GM18870 (cell line): ENCODE measurements around the gene BDKRB1.

Experiments used
- ATAC-seq: cut with Tn5 transposase; IDR thresholded peaks from one replicate; pipeline ENCODE4 v1.9.1; 2021; ENCODE audit warnings: moderate library complexity; ENCODE audit not compliant: unreplicated experiment

The BDKRB1 gene

GRCh38 chr14:96260341-96260821 is 4.4 kb downstream of the BDKRB1 start:
- no peak for ATAC-seq

- no peak for ATAC-seq
Measured at GRCh38 chr14:96261053-96261452, 5.0 kb downstream of the BDKRB1 start.

- ATAC-seq: no peak
Measured at GRCh38 chr14:96261772-96262655, 6.0 kb downstream of the BDKRB1 start.

GRCh38 chr14:96263347-96264199 is 7.6 kb downstream of the BDKRB1 start:
- no peak for ATAC-seq

- no peak for ATAC-seq
Measured at GRCh38 chr14:96264200-96264553, 8.2 kb downstream of the BDKRB1 start.

GRCh38 chr14:96264853-96265252 is 8.8 kb downstream of the BDKRB1 start:
- no peak for ATAC-seq

- ATAC-seq: no peak
Measured at GRCh38 chr14:96265383-96266095, 9.5 kb downstream of the BDKRB1 start.

- ATAC-seq: no peak
Measured at GRCh38 chr14:96267336-96267735, 11.3 kb downstream of the BDKRB1 start.

- no peak for ATAC-seq
Measured at GRCh38 chr14:96267916-96268315, 11.9 kb downstream of the BDKRB1 start.

GRCh38 chr14:96268431-96269358 is 12.7 kb downstream of the BDKRB1 start:
- no peak for ATAC-seq

GRCh38 chr14:96269359-96269710 is 13.3 kb downstream of the BDKRB1 start:
- ATAC-seq: no peak

- ATAC-seq: no peak
Measured at GRCh38 chr14:96270565-96271420, 14.8 kb downstream of the BDKRB1 start.

- no peak for ATAC-seq
Measured at GRCh38 chr14:96271421-96271762, 15.4 kb downstream of the BDKRB1 start.

- no peak for ATAC-seq
Measured at GRCh38 chr14:96272777-96273473, 16.9 kb downstream of the BDKRB1 start.

GRCh38 chr14:96273629-96274028 is 17.6 kb downstream of the BDKRB1 start:
- ATAC-seq: no peak

GRCh38 chr14:96274122-96274521 is 18.1 kb downstream of the BDKRB1 start:
- no peak for ATAC-seq

GRCh38 chr14:96274543-96274942 is 18.5 kb downstream of the BDKRB1 start:
- ATAC-seq: no peak

- ATAC-seq: no peak
Measured at GRCh38 chr14:96275177-96276112, 19.4 kb downstream of the BDKRB1 start.
